HG02642 (cell line): ENCODE measurements around the gene COL6A1.
"Not testable (repeated sequence)": the region's sequence is repeated elsewhere in the genome, so short reads cannot be mapped to it uniquely, and the experiment has no call there.

Experiments used
- ATAC-seq: cut with Tn5 transposase; IDR thresholded peaks from one replicate; pipeline ENCODE4 v1.9.1; 2021; ENCODE audit warnings: mild to moderate bottlenecking; ENCODE audit not compliant: unreplicated experiment, poor library complexity

COL6A1 gene

DNA sequence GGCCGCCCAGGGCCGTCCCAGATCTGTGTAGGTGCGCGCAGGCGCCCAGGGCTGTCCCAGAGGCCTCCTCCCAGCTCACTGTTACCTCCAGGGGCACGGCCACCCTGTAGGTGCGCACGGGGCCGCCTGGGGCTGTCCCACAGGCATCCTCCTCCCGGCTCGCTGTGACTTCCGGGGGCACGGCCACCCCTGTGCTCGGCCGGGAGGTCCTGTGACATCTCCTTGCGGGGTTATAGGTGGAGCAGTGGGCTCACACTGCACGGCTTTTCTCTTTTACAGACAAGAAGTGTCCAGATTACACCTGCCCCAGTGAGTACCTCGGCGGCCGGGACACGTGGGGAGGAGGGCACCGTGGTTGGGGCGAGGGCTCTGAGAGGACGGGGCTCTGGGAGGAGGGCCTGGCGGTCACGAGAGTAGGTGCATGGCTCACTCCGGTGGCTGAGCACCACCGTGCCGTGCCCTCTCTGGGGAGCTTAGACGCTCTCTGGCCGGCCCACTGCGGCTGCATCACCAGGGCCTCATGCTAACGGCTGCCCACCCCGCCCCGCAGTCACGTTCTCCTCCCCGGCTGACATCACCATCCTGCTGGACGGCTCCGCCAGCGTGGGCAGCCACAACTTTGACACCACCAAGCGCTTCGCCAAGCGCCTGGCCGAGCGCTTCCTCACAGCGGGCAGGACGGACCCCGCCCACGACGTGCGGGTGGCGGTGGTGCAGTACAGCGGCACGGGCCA lies 21.4 kb downstream of the COL6A1 start:
- ATAC-seq, result no peak

DNA sequence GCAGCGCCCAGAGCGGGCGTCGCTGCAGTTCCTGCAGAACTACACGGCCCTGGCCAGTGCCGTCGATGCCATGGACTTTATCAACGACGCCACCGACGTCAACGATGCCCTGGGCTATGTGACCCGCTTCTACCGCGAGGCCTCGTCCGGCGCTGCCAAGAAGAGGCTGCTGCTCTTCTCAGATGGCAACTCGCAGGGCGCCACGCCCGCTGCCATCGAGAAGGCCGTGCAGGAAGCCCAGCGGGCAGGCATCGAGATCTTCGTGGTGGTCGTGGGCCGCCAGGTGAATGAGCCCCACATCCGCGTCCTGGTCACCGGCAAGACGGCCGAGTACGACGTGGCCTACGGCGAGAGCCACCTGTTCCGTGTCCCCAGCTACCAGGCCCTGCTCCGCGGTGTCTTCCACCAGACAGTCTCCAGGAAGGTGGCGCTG lies 22.0 kb downstream of the COL6A1 start:
- ATAC-seq, result no peak

DNA sequence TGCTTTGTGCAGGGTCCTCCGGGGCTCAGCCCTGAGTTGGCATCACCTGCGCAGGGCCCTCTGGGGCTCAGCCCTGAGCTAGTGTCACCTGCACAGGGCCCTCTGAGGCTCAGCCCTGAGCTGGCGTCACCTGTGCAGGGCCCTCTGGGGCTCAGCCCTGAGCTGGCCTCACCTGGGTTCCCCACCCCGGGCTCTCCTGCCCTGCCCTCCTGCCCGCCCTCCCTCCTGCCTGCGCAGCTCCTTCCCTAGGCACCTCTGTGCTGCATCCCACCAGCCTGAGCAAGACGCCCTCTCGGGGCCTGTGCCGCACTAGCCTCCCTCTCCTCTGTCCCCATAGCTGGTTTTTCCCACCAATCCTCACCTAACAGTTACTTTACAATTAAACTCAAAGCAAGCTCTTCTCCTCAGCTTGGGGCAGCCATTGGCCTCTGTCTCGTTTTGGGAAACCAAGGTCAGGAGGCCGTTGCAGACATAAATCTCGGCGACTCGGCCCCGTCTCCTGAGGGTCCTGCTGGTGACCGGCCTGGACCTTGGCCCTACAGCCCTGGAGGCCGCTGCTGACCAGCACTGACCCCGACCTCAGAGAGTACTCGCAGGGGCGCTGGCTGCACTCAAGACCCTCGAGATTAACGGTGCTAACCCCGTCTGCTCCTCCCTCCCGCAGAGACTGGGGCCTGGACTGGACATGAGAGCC lies 22.7 kb downstream of the COL6A1 start:
- no peak for ATAC-seq

DNA sequence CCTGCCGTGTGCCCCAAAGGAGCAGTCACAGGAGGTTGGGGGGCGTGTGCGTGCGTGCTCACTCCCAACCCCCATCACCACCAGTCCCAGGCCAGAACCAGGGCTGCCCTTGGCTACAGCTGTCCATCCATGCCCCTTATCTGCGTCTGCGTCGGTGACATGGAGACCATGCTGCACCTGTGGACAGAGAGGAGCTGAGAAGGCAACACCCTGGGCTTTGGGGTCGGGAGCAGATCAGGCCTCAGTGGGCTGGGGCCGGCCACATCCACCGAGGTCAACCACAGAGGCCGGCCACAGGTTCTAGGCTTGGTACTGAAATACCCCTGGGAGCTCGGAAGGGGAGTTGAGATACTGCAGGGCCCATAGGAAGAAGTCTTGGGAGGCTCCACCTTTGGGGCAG lies 23.5 kb downstream of the COL6A1 start:
- ATAC-seq, result no peak

DNA sequence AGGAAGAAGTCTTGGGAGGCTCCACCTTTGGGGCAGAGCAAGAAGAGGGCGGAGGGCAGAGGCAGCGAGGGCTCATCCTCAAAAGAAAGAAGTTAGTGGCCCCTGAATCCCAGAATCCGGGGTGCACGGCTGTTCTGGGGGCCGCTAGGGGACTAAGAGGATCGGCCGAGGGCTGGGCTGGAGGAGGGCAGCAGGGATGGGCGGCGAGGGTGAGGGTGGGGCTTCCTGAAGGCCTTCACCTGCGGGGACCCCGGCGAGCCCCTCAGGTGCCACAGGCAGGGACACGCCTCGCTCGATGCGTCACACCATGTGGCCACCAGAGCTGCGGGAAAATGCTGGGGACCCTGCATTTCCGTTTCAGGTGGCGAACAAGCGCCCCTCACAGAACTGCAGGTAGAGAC lies 23.9 kb downstream of the COL6A1 start:
- no peak for ATAC-seq

DNA sequence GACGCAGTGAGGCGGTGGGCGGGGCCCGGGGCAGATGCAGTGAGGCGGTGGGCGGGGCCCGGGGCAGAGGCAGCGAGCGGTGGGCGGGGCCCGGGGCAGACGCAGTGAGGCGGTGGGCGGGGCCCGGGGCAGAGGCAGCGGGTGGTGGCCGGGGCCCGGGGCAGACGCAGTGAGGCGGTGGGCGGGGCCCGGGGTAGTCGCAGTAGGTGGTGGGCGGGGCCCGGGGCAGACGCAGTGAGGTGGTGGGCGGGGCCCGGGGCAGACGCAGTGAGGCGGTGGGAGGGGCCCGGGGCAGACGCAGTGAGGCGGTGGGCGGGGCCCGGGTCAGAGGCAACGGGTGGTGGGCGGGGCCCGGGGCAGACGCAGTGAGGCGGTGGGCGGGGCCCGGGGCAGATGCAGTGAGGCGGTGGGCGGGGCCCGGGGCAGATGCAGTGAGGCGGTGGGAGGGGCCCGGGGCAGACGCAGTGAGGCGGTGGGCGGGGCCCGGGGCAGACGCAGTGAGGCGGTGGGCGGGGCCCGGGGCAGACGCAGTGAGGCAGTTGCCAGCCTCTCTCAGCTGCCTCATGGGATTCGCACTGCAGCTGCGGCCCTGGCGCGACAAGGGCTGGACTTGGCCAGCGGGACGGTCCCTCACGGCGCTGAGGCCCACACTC lies 24.4 kb downstream of the COL6A1 start:
- not testable (repeated sequence) for ATAC-seq

DNA sequence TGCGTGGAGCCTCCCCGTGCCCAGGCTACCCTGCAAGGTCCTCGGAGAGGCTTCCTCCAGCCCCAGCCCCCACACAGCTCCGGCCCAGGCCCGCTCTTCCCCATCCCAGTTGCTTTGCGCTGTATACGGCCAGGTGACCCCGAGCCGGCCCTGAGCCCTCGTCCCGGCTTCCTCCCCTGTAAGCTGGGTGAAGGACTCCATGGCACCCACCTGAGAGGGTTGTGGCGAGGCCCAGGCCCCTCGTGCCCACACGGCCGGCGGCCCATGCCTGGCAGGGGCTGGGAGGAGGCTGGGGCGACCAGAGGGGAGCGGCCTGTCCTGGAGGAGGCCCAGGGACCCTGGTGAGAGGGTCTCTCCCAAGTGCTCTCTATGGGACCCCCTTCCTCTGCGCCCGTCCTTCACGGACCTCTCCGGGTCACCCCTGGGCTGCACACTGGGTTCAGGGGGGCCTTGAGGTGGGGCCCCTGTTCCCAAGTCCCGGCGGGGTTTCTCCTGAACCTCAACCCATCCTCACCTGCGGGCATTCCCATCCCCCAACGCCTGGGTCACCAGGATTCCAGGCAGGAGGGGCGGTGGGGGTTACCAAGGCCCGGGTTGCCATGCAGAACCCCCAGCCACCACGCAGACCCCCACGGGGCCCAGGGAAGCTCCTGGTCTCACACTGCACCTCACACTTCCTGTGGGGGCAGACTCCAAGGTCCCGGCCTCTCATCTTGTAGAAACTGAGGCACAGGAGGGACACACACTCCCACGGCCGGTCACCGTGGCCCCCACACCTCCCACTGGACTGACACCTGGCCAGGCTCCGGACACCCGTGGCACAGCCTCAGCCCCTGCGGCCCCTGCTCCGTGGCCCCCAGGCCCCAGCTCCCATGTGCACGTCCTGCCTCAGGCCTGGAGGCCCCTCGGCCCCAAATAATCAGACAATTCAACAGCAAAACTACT lies 25.2 kb downstream of the COL6A1 start:
- no peak for ATAC-seq

DNA sequence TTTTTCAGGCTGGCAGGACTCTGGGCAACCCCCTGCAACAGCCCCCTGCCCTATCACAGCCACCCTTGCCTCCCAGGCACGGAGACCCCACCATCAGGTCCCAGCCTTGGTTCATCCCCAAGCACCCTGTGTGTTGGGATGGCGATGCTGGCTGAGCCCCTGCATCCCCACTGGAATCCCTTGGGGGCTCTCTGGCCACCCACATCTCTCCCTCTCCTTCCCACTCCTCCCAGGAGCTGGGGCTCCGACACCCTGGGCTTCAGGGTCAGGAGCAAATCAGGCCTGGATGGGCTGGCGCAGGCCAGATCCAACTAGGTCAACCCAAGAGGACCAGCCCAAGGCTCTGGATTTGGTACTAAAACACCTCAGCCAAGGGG lies 25.9 kb downstream of the COL6A1 start:
- ATAC-seq, result no peak

DNA sequence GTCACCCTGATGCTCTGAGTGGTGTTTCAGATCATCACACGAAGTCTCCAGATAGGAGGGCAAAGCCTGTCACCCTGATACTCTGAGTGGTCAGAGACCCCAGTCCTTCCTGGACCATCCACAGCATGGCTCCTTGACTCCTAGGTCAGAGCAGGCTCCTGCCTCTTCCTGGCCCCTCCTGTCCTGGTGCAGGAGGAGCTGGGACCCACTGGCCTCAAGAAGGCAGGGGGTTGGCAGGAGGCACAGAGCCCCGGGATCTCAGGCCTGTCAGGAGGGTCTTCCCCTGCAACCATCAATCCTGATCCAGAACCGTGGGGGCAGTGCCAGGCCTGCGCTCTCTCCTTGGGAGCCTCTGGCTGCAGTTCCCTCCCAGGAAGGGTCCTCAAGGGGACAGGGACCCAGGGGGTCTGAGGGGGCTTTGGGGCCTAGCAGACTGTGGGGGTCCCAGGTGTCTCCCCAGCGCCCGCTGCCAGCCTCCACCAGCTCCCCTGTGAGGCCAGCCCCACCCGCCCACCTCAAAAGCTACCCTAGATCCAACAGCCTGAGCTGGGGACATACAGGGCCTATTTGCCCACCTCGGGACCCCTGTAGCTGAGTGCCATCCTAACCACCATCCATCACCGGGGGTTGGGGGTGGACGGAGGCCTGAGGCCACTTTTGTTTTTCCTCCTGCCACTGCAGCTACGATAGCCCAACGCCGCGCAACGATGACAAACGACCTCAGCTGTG lies 27.5 kb downstream of the COL6A1 start:
- no peak for ATAC-seq

DNA sequence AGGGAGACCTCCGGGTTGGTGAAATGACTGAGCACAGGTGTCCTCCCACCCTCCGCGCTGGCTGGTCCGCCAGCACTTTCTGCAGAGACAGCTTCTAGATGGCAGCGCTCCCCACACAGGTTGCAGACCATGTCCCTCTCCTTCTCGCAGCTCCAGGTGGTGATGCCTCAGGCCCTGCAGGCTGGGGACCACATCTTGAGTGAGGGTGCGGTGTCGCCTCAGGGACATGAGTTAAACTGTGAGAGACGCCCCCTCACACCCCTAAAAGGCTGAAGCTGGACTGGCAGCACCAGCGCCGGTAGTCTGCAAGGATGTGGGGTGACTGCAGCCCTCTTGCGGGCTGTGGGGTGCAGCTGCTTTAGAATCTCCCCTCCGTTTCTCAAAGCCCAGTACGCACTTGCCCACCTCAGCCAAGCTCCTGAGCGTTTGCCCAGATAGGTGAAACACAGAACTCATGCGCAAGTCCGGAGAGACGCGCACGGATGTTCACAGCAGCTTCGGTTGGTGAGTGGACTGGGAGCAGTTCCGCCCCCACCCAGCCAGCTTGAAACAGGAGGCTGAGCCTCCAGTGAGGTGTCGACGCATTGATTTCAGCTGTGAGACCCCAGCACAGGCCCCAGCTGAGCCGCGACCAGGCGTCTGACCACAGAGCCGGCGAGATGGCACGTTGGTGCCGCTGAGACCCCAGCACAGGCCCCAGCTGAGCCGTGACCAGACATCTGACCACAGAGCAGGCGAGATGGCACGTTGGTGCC lies 28.6 kb downstream of the COL6A1 start:
- ATAC-seq, result no peak

DNA sequence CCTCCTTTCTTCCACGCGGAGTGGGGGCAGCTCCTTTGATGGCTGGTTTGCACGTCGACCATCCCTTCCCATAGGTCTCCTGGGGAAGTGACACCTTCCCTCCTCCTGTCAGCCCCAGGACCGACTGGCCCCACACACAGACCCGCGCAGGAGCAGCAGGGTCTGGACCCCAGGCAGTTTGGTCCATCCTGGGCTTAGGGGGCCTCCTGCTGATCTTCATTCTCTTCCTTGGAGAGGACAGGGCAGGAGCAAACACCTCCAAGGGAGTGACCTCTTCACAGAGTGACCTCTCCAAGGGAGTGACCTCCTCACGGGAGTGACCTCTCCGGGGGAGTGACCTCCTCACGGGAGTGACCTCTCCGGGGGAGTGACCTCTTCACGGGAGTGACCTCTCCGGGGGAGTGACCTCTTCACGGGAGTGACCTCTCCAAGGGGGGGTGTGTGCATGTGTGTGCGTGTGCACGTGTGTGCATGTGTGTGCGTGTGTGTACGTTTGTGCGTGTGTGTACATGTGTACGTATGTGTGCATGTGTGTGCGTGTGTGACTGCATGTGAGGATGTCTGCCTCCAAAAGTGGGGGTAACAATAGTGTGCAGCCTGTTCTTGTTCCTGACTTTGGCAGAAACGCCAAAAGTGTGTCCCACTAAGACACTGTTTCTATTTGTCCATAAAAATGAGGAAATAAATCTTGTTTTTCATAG lies 29.8 kb downstream of the COL6A1 start:
- ATAC-seq, result no peak

DNA sequence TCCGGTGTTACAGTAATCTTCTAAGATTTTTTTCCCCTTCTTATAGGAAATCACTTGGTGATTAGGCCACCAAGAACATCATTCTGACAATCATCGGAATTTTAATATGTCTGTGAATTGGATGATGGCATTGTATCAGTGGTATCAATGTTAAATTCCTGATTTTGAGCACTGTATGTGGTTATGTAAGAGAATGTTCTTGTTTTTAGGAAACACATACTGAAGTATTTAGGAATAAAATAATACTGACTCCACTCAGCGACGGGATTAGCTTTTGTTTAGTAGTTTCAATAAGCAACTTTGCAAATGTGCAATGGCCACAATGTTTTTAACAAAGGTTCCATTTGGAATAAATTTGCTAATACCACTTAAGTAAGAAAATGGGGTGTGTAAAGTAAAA lies 30.6 kb downstream of the COL6A1 start:
- ATAC-seq, result no peak

DNA sequence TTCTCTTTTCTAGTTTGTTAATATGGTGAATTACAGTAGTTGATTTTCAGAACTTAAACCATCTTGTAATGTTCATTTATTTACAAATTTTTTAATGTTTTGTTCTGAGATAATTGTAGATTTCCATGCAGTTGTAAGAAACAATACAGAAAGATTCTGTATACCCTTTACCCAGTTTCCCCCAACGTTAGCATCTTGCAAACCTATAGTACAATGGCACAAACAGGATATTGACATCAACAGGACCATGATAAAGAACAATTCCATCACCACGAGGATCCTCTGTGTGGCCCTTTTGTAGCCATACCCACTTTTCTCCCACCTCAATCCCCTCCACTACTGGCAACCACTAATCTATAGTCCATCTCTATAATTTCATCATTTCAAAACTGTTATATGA lies 33.3 kb downstream of the COL6A1 start:
- ATAC-seq, result no peak

DNA sequence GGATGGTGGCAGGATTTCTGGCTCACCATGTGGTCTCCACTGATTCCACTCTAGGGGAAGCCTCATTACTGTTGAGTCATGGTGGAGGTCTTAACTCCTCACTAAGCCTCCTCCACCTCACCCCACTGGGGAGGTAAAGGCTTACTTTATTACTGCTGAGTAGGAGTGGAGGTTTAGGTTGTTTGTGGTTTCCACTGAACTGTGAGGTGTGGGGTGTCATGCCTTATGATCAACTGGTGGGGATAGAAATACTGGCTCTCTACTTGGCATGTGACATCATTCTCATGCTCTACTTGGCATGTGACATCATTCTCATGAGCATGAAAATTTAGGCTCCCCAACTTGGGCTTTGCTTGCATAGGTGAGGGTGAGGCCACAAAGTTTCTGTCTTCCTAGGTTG lies 35.6 kb downstream of the COL6A1 start:
- no peak for ATAC-seq

DNA sequence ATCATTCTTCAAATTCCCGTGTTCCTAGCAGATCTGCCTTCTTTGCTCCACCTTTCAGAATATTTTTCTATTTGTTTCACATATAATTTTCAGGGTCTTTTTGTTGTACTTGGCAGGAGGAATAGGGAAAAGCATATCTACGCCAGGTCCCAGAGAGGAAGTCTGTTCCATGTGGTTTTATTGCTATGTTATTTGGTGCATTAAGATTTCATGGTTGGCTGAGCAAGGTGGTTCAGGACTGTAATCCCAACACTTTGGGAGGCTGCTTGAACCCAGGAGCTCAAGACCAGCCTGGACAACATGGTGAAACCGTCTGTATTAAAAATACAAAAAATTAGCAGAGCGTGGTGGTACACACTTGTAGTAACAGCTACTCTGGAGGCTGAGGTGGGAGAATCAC lies 36.1 kb downstream of the COL6A1 start:
- ATAC-seq, result no peak

DNA sequence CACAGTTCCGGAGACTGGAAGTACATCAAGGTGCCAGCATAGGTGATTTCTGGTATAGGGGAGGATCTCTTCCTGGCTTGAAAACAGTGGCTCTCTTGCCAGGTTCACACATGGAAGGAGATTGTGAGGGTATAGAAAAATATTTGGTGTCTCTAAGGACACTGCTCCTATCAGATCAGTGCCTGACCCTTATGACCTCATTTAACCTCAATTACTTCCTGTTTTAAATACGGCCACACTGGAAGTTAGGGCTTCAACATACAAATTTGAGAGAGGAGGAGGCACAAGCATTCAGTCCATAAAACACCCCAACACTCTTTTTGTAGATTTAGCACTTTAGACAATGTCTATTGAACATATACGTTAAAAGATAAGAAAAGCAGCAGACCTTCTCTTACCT lies 37.0 kb downstream of the COL6A1 start:
- no peak for ATAC-seq

DNA sequence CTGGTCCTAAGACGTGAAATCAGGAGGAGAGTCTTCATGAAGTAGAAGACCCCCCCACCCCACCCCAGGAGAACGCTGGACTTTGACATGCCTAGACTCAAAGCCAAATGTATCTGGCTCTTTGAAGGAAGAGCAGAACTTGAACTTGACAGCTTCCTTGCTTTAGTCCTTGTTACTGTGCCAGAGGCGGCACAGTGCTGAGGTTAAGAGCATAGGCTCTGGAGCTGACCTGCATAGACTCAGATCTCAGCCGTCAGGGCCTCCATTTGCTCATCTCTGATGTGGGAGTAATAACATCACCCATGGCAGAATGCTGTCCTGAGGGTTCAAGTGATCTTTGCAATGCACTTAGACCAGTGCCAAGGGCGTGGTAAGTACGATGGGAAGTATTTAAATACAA lies 39.0 kb downstream of the COL6A1 start:
- no peak for ATAC-seq

DNA sequence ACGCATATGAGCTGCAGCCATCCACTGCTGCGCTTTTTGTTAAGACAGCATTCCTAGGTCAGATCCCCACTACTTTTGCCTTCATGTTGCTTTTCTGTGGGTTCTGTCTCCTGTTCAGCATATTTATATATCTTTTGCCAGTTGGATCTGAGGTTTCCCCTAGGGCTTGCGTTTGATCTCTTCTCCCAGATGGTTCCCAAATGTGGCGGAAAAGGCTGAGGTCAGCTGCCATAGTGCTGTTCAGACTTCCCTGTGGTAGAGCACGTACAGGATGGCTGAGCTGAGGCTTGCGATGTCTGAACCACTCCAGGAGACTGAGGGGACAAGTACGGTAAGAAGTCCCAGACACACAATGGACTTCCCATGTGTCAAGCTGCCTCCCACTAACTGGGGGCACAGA lies 39.8 kb downstream of the COL6A1 start:
- ATAC-seq, result no peak
